ENCODE results near the gene ZC3H7B.

DNA sequence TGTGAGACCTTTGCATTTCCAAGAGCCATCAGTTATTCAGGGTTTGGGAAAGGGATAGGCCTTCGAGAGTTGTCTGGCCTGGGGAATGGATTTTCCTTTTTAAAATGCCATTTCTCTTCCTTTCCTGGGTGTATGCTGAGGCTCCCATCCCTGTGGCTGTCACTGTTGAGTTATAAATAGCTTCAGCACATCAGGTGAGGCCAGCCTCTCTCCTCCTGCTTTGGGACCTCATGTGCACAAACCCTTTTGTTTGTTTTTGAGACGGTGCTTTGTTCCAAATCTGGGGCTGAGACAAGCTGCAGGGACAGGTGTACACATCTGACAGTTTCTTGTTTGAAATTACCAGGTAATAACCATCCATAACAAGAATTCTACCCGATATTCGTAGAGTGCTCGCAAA lies 81.8 kb downstream of the ZC3H7B start:
- TF ChIP-seq EZH2 (IDR thresholded peaks at IDR 0.05; ENCODE audit: low read depth, unreplicated experiment) (no peak), STAT1 (IDR thresholded peaks at IDR 0.05; ENCODE audit: unreplicated experiment) (no peak), POLR2AphosphoS5 (IDR thresholded peaks at IDR 0.05; ENCODE audit: low read depth) (no peak), REST (IDR thresholded peaks at IDR 0.05; ENCODE audit: unreplicated experiment) (no peak), EZH2phosphoT487 (IDR thresholded peaks at IDR 0.05; ENCODE audit: unreplicated experiment) (no peak), JUNB (IDR thresholded peaks at IDR 0.05; ENCODE audit: unreplicated experiment) (no peak), ZNF462 (CRISPR knock-in tag; IDR thresholded peaks at IDR 0.05) (no peak), CREB1 (CRISPR knock-in tag; IDR thresholded peaks at IDR 0.05; ENCODE audit: low read depth) (no peak), ZNF114 (CRISPR knock-in tag; IDR thresholded peaks at IDR 0.05) (no peak), ZNF331 (CRISPR knock-in tag; IDR thresholded peaks at IDR 0.05; ENCODE audit: low read depth) (no peak)
- TF ChIP-seq, protein P1, sequence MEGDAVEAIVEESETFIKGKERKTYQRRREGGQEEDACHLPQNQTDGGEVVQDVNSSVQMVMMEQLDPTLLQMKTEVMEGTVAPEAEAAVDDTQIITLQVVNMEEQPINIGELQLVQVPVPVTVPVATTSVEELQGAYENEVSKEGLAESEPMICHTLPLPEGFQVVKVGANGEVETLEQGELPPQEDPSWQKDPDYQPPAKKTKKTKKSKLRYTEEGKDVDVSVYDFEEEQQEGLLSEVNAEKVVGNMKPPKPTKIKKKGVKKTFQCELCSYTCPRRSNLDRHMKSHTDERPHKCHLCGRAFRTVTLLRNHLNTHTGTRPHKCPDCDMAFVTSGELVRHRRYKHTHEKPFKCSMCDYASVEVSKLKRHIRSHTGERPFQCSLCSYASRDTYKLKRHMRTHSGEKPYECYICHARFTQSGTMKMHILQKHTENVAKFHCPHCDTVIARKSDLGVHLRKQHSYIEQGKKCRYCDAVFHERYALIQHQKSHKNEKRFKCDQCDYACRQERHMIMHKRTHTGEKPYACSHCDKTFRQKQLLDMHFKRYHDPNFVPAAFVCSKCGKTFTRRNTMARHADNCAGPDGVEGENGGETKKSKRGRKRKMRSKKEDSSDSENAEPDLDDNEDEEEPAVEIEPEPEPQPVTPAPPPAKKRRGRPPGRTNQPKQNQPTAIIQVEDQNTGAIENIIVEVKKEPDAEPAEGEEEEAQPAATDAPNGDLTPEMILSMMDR (conservative IDR thresholded peaks at IDR 0.05; ENCODE audit: low read depth in 2 of 2) = no peak
- TF ChIP-seq, protein P2, sequence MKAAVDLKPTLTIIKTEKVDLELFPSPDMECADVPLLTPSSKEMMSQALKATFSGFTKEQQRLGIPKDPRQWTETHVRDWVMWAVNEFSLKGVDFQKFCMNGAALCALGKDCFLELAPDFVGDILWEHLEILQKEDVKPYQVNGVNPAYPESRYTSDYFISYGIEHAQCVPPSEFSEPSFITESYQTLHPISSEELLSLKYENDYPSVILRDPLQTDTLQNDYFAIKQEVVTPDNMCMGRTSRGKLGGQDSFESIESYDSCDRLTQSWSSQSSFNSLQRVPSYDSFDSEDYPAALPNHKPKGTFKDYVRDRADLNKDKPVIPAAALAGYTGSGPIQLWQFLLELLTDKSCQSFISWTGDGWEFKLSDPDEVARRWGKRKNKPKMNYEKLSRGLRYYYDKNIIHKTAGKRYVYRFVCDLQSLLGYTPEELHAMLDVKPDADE (IDR thresholded peaks at IDR 0.05) = no peak
